H9 (cell line): ENCODE data around the gene BCL2L14. TPM values are rescaled to one million over a fixed set of nuclear protein-coding genes. Genes with fewer than 3 reads are reported as not detected.

ENCODE experiments used
- DNase-seq: peaks from one replicate; pipeline ENCODE4 v3.0.0-alpha.2; 2017
- H2AFZ ChIP-seq: one replicate; pipeline ENCODE4 v1.6.1; 2013; ENCODE audit warnings: mild to moderate bottlenecking, low read length, control low read depth, moderate library complexity
- H2AK5ac ChIP-seq: 2 replicates; pipeline ENCODE4 v1.6.1; 2013; ENCODE audit warnings: low read length, control low read depth, mixed read lengths; ENCODE audit not compliant: insufficient read length
- H2BK120ac ChIP-seq: one replicate; pipeline ENCODE4 v1.6.1; 2013; ENCODE audit warnings: low read depth, mild to moderate bottlenecking, low read length, control low read depth, inconsistent platforms; ENCODE audit not compliant: poor library complexity, severe bottlenecking
- H2BK12ac ChIP-seq: 2 replicates; pipeline ENCODE4 v1.6.1; 2013; ENCODE audit warnings: low read length, control low read depth, mixed read lengths, low read depth; ENCODE audit not compliant: insufficient read length
- H2BK15ac ChIP-seq: 2 replicates; pipeline ENCODE4 v1.6.1; 2013; ENCODE audit warnings: low read depth, low read length, control low read depth
- H2BK20ac ChIP-seq: one replicate; pipeline ENCODE4 v1.6.1; 2013; ENCODE audit warnings: low read depth, mild to moderate bottlenecking, low read length, control low read depth, inconsistent platforms; ENCODE audit not compliant: poor library complexity, severe bottlenecking
- H2BK5ac ChIP-seq: 2 replicates; pipeline ENCODE4 v1.6.1; 2013; ENCODE audit warnings: low read length, control low read depth, mixed read lengths; ENCODE audit not compliant: insufficient read length
- H3K14ac ChIP-seq: 2 replicates; pipeline ENCODE4 v1.6.1; 2013; ENCODE audit warnings: low read length, control low read depth; ENCODE audit not compliant: insufficient read depth
- H3K18ac ChIP-seq: 2 replicates; pipeline ENCODE4 v1.6.1; 2013; ENCODE audit warnings: low read depth, mild to moderate bottlenecking, mixed read lengths, low read length, control low read depth; ENCODE audit not compliant: insufficient read length
- H3K23ac ChIP-seq: 2 replicates; pipeline ENCODE4 v1.6.1; 2013; ENCODE audit warnings: low read length, control low read depth, mixed read lengths, low read depth; ENCODE audit not compliant: insufficient read length
- H3K23me2 ChIP-seq: 2 replicates; pipeline ENCODE4 v1.6.1; 2013; ENCODE audit warnings: low read depth, mild to moderate bottlenecking, mixed read lengths, low read length, control low read depth; ENCODE audit not compliant: insufficient read length, poor library complexity, severe bottlenecking
- H3K27ac ChIP-seq: 2 replicates; pipeline ENCODE4 v1.5.1; 2013; ENCODE audit warnings: low read length, control low read depth, mixed read lengths, low read depth; ENCODE audit not compliant: insufficient read length
- H3K27me3 ChIP-seq: 2 replicates; pipeline ENCODE4 v1.6.1; 2013; ENCODE audit warnings: low read length, control low read depth, inconsistent platforms; ENCODE audit not compliant: insufficient read depth
- H3K4ac ChIP-seq: 2 replicates; pipeline ENCODE4 v1.6.1; 2013; ENCODE audit warnings: low read depth, mild to moderate bottlenecking, control low read depth, inconsistent platforms, low read length, moderate library complexity
- H3K4me1 ChIP-seq: 2 replicates; pipeline ENCODE4 v1.6.1; 2013; ENCODE audit warnings: low read length, control low read depth, inconsistent platforms; ENCODE audit not compliant: insufficient read depth
- H3K4me2 ChIP-seq: 2 replicates; pipeline ENCODE4 v1.6.1; 2013; ENCODE audit warnings: low read length, control low read depth, mixed read lengths; ENCODE audit not compliant: insufficient read length, insufficient read depth
- H3K56ac ChIP-seq: 2 replicates; pipeline ENCODE4 v1.6.1; 2013; ENCODE audit warnings: low read depth, mild to moderate bottlenecking, mixed read lengths, low read length, control low read depth; ENCODE audit not compliant: insufficient read length
- H3K79me1 ChIP-seq: 2 replicates; pipeline ENCODE4 v1.6.1; 2013; ENCODE audit warnings: low read depth, mild to moderate bottlenecking, moderate library complexity, low read length, control low read depth, inconsistent platforms; ENCODE audit not compliant: insufficient read depth, poor library complexity, severe bottlenecking
- H3K79me2 ChIP-seq: 2 replicates; pipeline ENCODE4 v1.6.1; 2013; ENCODE audit warnings: low read length, control low read depth, inconsistent platforms; ENCODE audit not compliant: insufficient read depth
- H3K9ac ChIP-seq: 2 replicates; pipeline ENCODE4 v1.6.1; 2013; ENCODE audit warnings: low read length, control low read depth, mixed read lengths; ENCODE audit not compliant: insufficient read length; ENCODE audit errors: extremely low read depth
- H3K9me3 ChIP-seq: one replicate; pipeline ENCODE4 v1.6.1; 2013; ENCODE audit warnings: low read depth, low read length, inconsistent platforms; ENCODE audit not compliant: control insufficient read depth
- H3T11ph ChIP-seq: one replicate; pipeline ENCODE4 v1.6.1; 2013; ENCODE audit warnings: mild to moderate bottlenecking, low read length, control low read depth, inconsistent platforms
- H4K20me1 ChIP-seq: one replicate; pipeline ENCODE4 v1.6.1; 2013; ENCODE audit not compliant: control insufficient read depth, insufficient read length, insufficient read depth
- H4K5ac ChIP-seq: 2 replicates; pipeline ENCODE4 v1.6.1; 2013; ENCODE audit warnings: low read depth, mild to moderate bottlenecking, mixed read lengths, low read length, control low read depth; ENCODE audit not compliant: insufficient read length
- H4K8ac ChIP-seq: replicated peaks from 2 replicates; pipeline ENCODE4 v1.6.1; 2013; ENCODE audit warnings: low read length, control low read depth, mixed read lengths, low read depth; ENCODE audit not compliant: insufficient read length
- H4K91ac ChIP-seq: 2 replicates; pipeline ENCODE4 v1.6.1; 2013; ENCODE audit warnings: low read depth, mild to moderate bottlenecking, moderate library complexity, mixed read lengths, low read length, control low read depth; ENCODE audit not compliant: insufficient read length
- H3K27ac Mint-ChIP-seq, 3 experiments: 2 replicates in 2 of 3; 3 replicates in 1 of 3; pipeline ENCODE4 v1.8.0; 2020 to 2021; ENCODE audit warnings: mixed read lengths in 3 of 3, mild to moderate bottlenecking in 1 of 3, moderate library complexity in 1 of 3
- H3K27me3 Mint-ChIP-seq: 2 replicates; pipeline ENCODE4 v1.8.0; 2021; ENCODE audit warnings: low read depth, mild to moderate bottlenecking, moderate library complexity, mixed read lengths
- H3K36me3 Mint-ChIP-seq, 3 experiments: 2 replicates in 2 of 3; 3 replicates in 1 of 3; pipeline ENCODE4 v1.8.0; 2020 to 2021; ENCODE audit warnings: low read depth in 3 of 3, mixed read lengths in 3 of 3; ENCODE audit not compliant: insufficient read depth in 1 of 3
- H3K4me1 Mint-ChIP-seq, 2 experiments: 2 replicates each; pipeline ENCODE4 v1.8.0; 2020; ENCODE audit warnings: mixed read lengths in 2 of 2
- H3K4me3 Mint-ChIP-seq, 2 experiments: 2 replicates in 1 of 2; 3 replicates in 1 of 2; pipeline ENCODE4 v1.8.0; 2020 to 2021; ENCODE audit warnings: mild to moderate bottlenecking in 2 of 2, mixed read lengths in 2 of 2, moderate library complexity in 1 of 2
- H3K9me3 Mint-ChIP-seq, 2 experiments: 2 replicates in 1 of 2; 3 replicates in 1 of 2; pipeline ENCODE4 v1.8.0; 2020; ENCODE audit warnings: mild to moderate bottlenecking in 2 of 2, mixed read lengths in 2 of 2, moderate library complexity in 1 of 2
- whole genome bisulfite sequencing: extraction: QIAGEN DNeasy Blood & Tissue Kit; methylation state at CpG from one replicate; pipeline ENCODE4 v1.1.7; 2013; ENCODE audit warnings: missing lambda C conversion rate, low lambda C conversion rate, mixed read lengths; ENCODE audit not compliant: insufficient read length; ENCODE audit errors: extremely low coverage; 5-methylcytosine and 5-hydroxymethylcytosine counted together
- total RNA-seq: library from RNA; stranded (reverse); gene quantifications from 2 replicates; pipeline ENCODE4 v1.2.1, GENCODE V29; 2021
- TF ChIP-seq, protein P1 (sequence below): fragments of 200-600 bp; sonication (generic); conservative IDR thresholded peaks from 3 replicates; pipeline ENCODE4 v1.8.0; 2021; ENCODE audit warnings: antibody characterized with exemption, mild to moderate bottlenecking

BCL2L14 gene
- total RNA-seq, 1 experiment from 2014 or later = 0.28 TPM

- H4K91ac ChIP-seq = no peak overlapping the region
- no CpG with 5 or more reads among the region's 2 CpGs for WGBS
- H3K36me3 Mint-ChIP-seq = peaks cover 0 to 3% (median 0%) of the 10 kb centered on the region in 3 experiments; a peak in 2 of 7 replicates
These were observed 44.8 kb upstream of the BCL2L14 start for GRCh38 chr12:12025799-12026386.

More at GRCh38 chr12:12025799-12026386, 44.8 kb upstream of the BCL2L14 start:
- no peak overlapping the region for H3K4ac ChIP-seq
- Mint-ChIP-seq H3K27ac (no peak overlapping the region; a peak in 1 of 7 replicates), H3K9me3 (peaks cover 0 to 5% of the 10 kb centered on the region in 2 experiments; a peak in 4 of 5 replicates), H3K4me1 (0 out of 4 replicates have a peak, but pooled peaks cover 0 to 4% of the 10 kb centered on the region in 2 experiments), H3K4me3 (no peak overlapping the region), H3K27me3 (peaks cover 2% of the 10 kb centered on the region; the same call in 1 of the 2 replicates)
- no peak overlapping the region for H3K23ac ChIP-seq
- TF ChIP-seq, protein P1, sequence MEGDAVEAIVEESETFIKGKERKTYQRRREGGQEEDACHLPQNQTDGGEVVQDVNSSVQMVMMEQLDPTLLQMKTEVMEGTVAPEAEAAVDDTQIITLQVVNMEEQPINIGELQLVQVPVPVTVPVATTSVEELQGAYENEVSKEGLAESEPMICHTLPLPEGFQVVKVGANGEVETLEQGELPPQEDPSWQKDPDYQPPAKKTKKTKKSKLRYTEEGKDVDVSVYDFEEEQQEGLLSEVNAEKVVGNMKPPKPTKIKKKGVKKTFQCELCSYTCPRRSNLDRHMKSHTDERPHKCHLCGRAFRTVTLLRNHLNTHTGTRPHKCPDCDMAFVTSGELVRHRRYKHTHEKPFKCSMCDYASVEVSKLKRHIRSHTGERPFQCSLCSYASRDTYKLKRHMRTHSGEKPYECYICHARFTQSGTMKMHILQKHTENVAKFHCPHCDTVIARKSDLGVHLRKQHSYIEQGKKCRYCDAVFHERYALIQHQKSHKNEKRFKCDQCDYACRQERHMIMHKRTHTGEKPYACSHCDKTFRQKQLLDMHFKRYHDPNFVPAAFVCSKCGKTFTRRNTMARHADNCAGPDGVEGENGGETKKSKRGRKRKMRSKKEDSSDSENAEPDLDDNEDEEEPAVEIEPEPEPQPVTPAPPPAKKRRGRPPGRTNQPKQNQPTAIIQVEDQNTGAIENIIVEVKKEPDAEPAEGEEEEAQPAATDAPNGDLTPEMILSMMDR = no peak
- no peaks in the 10 kb centered on the region for H3K4me1 ChIP-seq
- no peak overlapping the region for H3K18ac ChIP-seq
- H3K23me2 ChIP-seq = no peaks in the 10 kb centered on the region
- H3K9me3 ChIP-seq = no peaks in the 10 kb centered on the region
- no peak for DNase-seq
- H3K56ac ChIP-seq = no peak overlapping the region
- H2BK5ac ChIP-seq = no peak overlapping the region
- H2AFZ ChIP-seq = no peak overlapping the region
- no peak overlapping the region for H4K5ac ChIP-seq
- H3K27ac ChIP-seq = no peak overlapping the region
- no peaks in the 10 kb centered on the region for H3K27me3 ChIP-seq
- no peak overlapping the region for H3K9ac ChIP-seq
- H3K79me1 ChIP-seq = no peaks in the 10 kb centered on the region
- H4K8ac ChIP-seq = no peak overlapping the region
- H3K4me2 ChIP-seq = no peak overlapping the region
- no peaks in the 10 kb centered on the region for H3K79me2 ChIP-seq
- H3K14ac ChIP-seq = no peak overlapping the region
- H2BK15ac ChIP-seq = no peak overlapping the region
- H3T11ph ChIP-seq = no peak overlapping the region
- H2BK12ac ChIP-seq = no peak overlapping the region
- no peak overlapping the region for H2BK120ac ChIP-seq
- H2AK5ac ChIP-seq = no peak overlapping the region
- H4K20me1 ChIP-seq = no peaks in the 10 kb centered on the region
- H2BK20ac ChIP-seq = no peak overlapping the region
